GM12878 (cell line): ENCODE results near the gene DNAJB4. TPM values are rescaled to one million over a fixed set of nuclear protein-coding genes. Genes with fewer than 3 reads are reported as not detected.

ENCODE experiments used
- ATAC-seq: fragments of 200-7000 bp; cut with Tn5 transposase; 3 replicates; pipeline ENCODE4 v1.9.1; 2020; ENCODE audit warnings: mild to moderate bottlenecking, moderate library complexity
- BruUV-seq: library from RNA; stranded (reverse); fragments of 400-500 nt; replicated peaks from 2 replicates; lab custom pipeline; 2021; lab: Mats Ljungman, UMichigan
- CTCF ChIA-PET: fragments of 300-600 bp; sonication (Branson Sonifier 250); formaldehyde crosslinking; extraction: SDS; loops from one replicate; lab custom pipeline; 2021; ENCODE audit warnings: inconsistent platforms; lab: Yijun Ruan, JAX
- POLR2A ChIA-PET: fragments of 350-600 bp; formaldehyde crosslinking; extraction: SDS; loops from one replicate; lab custom pipeline; 2021; ENCODE audit warnings: inconsistent platforms; lab: Charles Lee
- RAD21 ChIA-PET: fragments of 300-600 bp; sonication (Branson Sonifier 250); formaldehyde crosslinking; loops from one replicate; lab custom pipeline; 2023; ENCODE audit warnings: antibody characterized with exemption; ENCODE audit not compliant: unreplicated experiment; lab: Charles Lee
- SMC1A ChIA-PET: fragments of 300-600 bp; sonication (Branson Sonifier 250); formaldehyde crosslinking; loops from one replicate; lab custom pipeline; 2023; ENCODE audit not compliant: unreplicated experiment, uncharacterized antibody; lab: Charles Lee
- DNase-seq: peaks from one replicate; pipeline ENCODE4 v3.0.0-alpha.2; 2011; ENCODE audit warnings: low read depth, low spot score
- FAIRE-seq: peaks from 3 replicates; lab custom pipeline; 2011; peaks lifted over from hg19 to GRCh38; lab: Jason Lieb, UNC
- H2AFZ ChIP-seq: 2 replicates; pipeline ENCODE4 v1.6.0; 2011; ENCODE audit warnings: low read depth, low read length, control low read depth; ENCODE audit not compliant: control insufficient read depth
- H3K27ac ChIP-seq: 2 replicates; pipeline ENCODE4 v1.5.1; 2011; ENCODE audit warnings: control low read depth; ENCODE audit not compliant: control insufficient read depth, insufficient read depth
- H3K27me3 ChIP-seq, 2 experiments: replicated peaks in 1 of 2; 2 replicates each; pipeline versions ENCODE4 v1.6.0 to v1.6.1; 2011; ENCODE audit warnings: low read length in 1 of 2; ENCODE audit not compliant: control insufficient read depth in 2 of 2, insufficient read depth in 2 of 2
- H3K36me3 ChIP-seq, 2 experiments: 2 replicates each; pipeline ENCODE4 v1.5.1; 2011; ENCODE audit warnings: low read length in 1 of 2; ENCODE audit not compliant: control insufficient read depth in 2 of 2, insufficient read depth in 2 of 2
- H3K4me1 ChIP-seq: 2 replicates; pipeline ENCODE4 v1.6.1; 2011; ENCODE audit warnings: mild to moderate bottlenecking, low read length, moderate library complexity, mixed read lengths; ENCODE audit not compliant: control insufficient read depth, insufficient read depth
- H3K4me2 ChIP-seq: 2 replicates; pipeline ENCODE4 v1.6.0; 2011; ENCODE audit warnings: control low read depth; ENCODE audit not compliant: control insufficient read depth, insufficient read depth
- H3K4me3 ChIP-seq: fragments of 200-600 bp; sonication (generic); 2 replicates; pipeline ENCODE4 v1.5.1; 2016
- H3K79me2 ChIP-seq: 2 replicates; pipeline ENCODE4 v1.6.0; 2011; ENCODE audit warnings: low read length; ENCODE audit not compliant: control insufficient read depth, insufficient read depth
- H3K9ac ChIP-seq: 2 replicates; pipeline ENCODE4 v1.8.0; 2011; ENCODE audit warnings: low read length, control low read depth, mixed read lengths; ENCODE audit not compliant: control insufficient read depth, insufficient read depth
- H3K9me3 ChIP-seq: replicated peaks from 3 replicates; pipeline ENCODE4 v1.5.1; 2011; ENCODE audit warnings: mild to moderate bottlenecking, low read length; ENCODE audit not compliant: control insufficient read depth, insufficient read depth
- H4K20me1 ChIP-seq: 2 replicates; pipeline ENCODE4 v1.6.0; 2011; ENCODE audit not compliant: control insufficient read depth, insufficient read depth
- ATF7 ChIP-seq: fragments of 450-650 bp; IDR thresholded peaks from 2 replicates; pipeline ENCODE4 v1.6.1; 2016; ENCODE audit warnings: low read depth, mild to moderate bottlenecking
- EGR1 ChIP-seq, 2 experiments: IDR thresholded peaks; 1 replicate in 1 of 2; 2 replicates in 1 of 2; pipeline ENCODE4 v1.6.1; 2011 to 2012; ENCODE audit warnings: low read depth in 2 of 2, low read length in 2 of 2, borderline replicate concordance in 1 of 2, mild to moderate bottlenecking in 1 of 2, moderate library complexity in 1 of 2
- IRF4 ChIP-seq: IDR thresholded peaks from 2 replicates; pipeline ENCODE4 v1.6.1; 2011; ENCODE audit warnings: low read depth, low read length
- KAT2A ChIP-seq: conservative IDR thresholded peaks from 2 replicates; pipeline ENCODE4 v1.6.1; 2011; ENCODE audit warnings: low read depth, low read length; ENCODE audit not compliant: control insufficient read depth
- LARP7 ChIP-seq: fragments of 450-650 bp; IDR thresholded peaks from 2 replicates; pipeline ENCODE4 v1.6.1; 2017; ENCODE audit warnings: mild to moderate bottlenecking
- NFYA ChIP-seq: IDR thresholded peaks from 2 replicates; pipeline ENCODE4 v1.6.1; 2011; ENCODE audit warnings: low read depth, mild to moderate bottlenecking, low read length, improper control_type of control experiment, borderline replicate concordance
- NR2C2 ChIP-seq: IDR thresholded peaks from 2 replicates; pipeline ENCODE4 v1.6.1; 2011; ENCODE audit warnings: borderline replicate concordance, low read depth; ENCODE audit not compliant: control insufficient read depth, insufficient read length
- RUNX3 ChIP-seq: IDR thresholded peaks from 2 replicates; pipeline ENCODE4 v1.6.1; 2012; ENCODE audit warnings: low read length, inconsistent platforms
- SUPT20H ChIP-seq: IDR thresholded peaks from 2 replicates; pipeline ENCODE4 v1.6.1; 2011; ENCODE audit warnings: low read depth, mild to moderate bottlenecking, low read length, moderate library complexity, borderline replicate concordance; ENCODE audit not compliant: control insufficient read depth
- TARDBP ChIP-seq: IDR thresholded peaks from 2 replicates; pipeline ENCODE4 v1.6.1; 2016; ENCODE audit warnings: borderline replicate concordance
- WRNIP1 ChIP-seq: IDR thresholded peaks from 2 replicates; pipeline ENCODE4 v1.6.1; 2011; ENCODE audit warnings: low read depth, low read length, improper control_type of control experiment, borderline replicate concordance
- WGBS: methylation state at CpG from one replicate; pipeline ENCODE4 v1.1.6; 2016; ENCODE audit warnings: low lambda C conversion rate; ENCODE audit not compliant: insufficient replicate concordance, insufficient coverage; ENCODE audit errors: missing lambda C conversion rate; 5-methylcytosine and 5-hydroxymethylcytosine counted together
- in situ Hi-C: fragments of 300-500 bp; cut with MboI; formaldehyde crosslinking; loops from 9 replicates; pipeline ENCODE4 v1.14.3; 2018; ENCODE audit warnings: mixed read lengths
- intact Hi-C: fragments of 100-400 bp; cut with micrococcal nuclease; formaldehyde crosslinking; loops from one replicate; pipeline ENCODE4 v1.14.2; 2022; ENCODE audit not compliant: unreplicated experiment
- polyA plus RNA-seq, 11 experiments: library from polyadenylated mRNA; depleted of rRNA in 4 of 11; unstranded in 6 of 11; stranded (reverse) in 5 of 11; fragments of >200 nt; fragmentation: Nextera tagmentation in 4 of 11; fragmentation: Illumina TruSeq in 1 of 11; extraction: Ambion mirVana in 4 of 11; extraction: Trizol in 1 of 11; gene quantifications; 1 replicate in 1 of 11; 2 replicates in 10 of 11; pipeline versions ENCODE4 v1.2.1 to v1.2.3, GENCODE V29; 2011 to 2016; ENCODE audit warnings: inconsistent platforms in 2 of 11, missing spikeins in 2 of 11, low read depth in 1 of 11
- total RNA-seq, 4 experiments: library from RNA; depleted of rRNA in 3 of 4; stranded (reverse); fragments of >200 nt in 3 of 4; fragmentation: Illumina TruSeq in 1 of 4; extraction: Trizol in 1 of 4; gene quantifications; 2 replicates each; pipeline versions ENCODE4 v1.2.1 to v1.2.3, GENCODE V29; 2013 to 2021
- TF ChIP-seq, protein P1 (sequence below): fragments of 450-650 bp; IDR thresholded peaks from 2 replicates; pipeline ENCODE4 v1.6.1; 2017; ENCODE audit warnings: mild to moderate bottlenecking, moderate library complexity

The DNAJB4 gene
- total and polyA plus RNA-seq, 10 of the 15 experiments (the other 5 are each of a cell fraction or from before 2014, with no cell fraction given), result 3.8 to 10.5 (median 6.6) TPM

DNA sequence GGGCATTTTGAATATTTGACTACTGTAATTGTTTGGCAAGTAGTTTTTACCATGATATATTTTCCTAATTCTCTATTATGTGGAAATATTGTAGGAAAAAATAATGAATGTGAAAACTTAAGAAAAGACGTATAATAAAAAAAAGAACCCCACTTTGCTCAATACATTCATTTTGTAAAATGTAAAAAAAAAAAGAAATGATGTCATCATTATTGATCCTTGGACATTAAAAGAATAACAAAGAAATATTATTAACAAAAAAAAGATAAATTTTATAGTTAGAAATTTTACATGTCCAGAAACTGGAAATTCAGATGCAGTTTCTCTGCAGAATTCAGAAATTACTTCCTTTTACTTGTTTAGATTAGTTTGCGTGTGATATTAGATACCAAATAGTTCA, 46.3 kb downstream of the DNAJB4 start:
- H3K4me3 ChIP-seq, result no peak overlapping the region
- H3K36me3 ChIP-seq, result no peaks in the 10 kb centered on the region
- H3K4me2 ChIP-seq, result no peak overlapping the region
- ChIA-PET CTCF (no interaction called here), SMC1A (no interaction called here), RAD21 (no interaction called here), POLR2A (no interaction called here)
- H3K27ac ChIP-seq, result no peak overlapping the region
- in situ Hi-C loops (no loop called here), intact Hi-C loops (no loop called here)
- WGBS, result 96% methylated on average over 2 of the region's 2 CpGs
- peaks cover 3 to 7% of the 10 kb centered on the region in 2 experiments for H3K27me3 ChIP-seq
- H3K4me1 ChIP-seq, result no peaks in the 10 kb centered on the region; the same call in 1 of the 2 replicates
- DNase-seq, result no peak
- ATAC-seq, result no peak
- H3K9me3 ChIP-seq, result no peaks in the 10 kb centered on the region; the same call in 2 of the 3 replicates
- BruUV-seq, result no TSS peak
- TF ChIP-seq RUNX3 (no peak), ATF7 (peak; percentile 64; the same call in 1 of the 2 replicates)
- H4K20me1 ChIP-seq, result no peaks in the 10 kb centered on the region; the same call in 1 of the 2 replicates
- H3K79me2 ChIP-seq, result no peaks in the 10 kb centered on the region
- no peak overlapping the region for H2AFZ ChIP-seq
- FAIRE-seq, result no peak
- H3K9ac ChIP-seq, result no peak overlapping the region

DNA sequence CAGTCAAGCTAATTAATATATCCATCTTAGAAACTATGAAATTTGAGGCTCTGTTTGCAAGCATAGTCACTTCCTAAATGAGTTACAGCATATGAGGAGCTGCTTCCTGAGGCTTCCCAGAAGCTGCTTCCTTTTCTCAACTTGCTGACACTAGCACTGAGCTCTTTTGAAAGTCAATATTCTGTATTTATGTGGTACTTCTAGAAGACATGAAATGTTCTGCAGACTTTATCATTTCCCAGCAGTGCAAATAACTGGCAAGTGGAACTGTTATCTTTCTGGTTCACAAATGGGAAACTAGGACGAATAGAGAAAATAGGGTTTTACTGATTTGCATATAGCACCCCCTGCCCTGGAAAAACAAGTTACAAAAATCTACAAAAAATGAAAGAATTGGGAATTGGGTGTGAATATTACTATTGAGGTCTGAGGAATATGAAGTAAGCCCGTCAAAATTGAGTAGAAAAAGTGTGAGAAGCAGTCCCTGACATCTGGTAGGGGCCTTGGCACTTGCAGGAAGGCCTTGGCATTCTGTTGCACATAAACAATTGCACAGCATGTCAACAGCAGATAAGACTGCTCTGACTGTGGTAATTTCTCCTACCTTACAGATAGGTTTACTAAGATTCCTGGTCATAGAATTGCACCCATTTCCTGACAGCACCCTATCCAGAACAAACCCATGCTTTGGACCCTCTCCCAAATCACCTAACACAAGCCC, 48.1 kb downstream of the DNAJB4 start:
- RAD21 ChIA-PET, result no interaction called here
- no peaks in the 10 kb centered on the region for H3K4me1 ChIP-seq
- H3K27ac ChIP-seq, result no peak overlapping the region
- ATAC-seq, result no peak
- BruUV-seq, result no TSS peak
- no peaks in the 10 kb centered on the region; the same call in 2 of the 3 replicates for H3K9me3 ChIP-seq
- no peaks in the 10 kb centered on the region; a peak in 1 of 4 replicates for H3K27me3 ChIP-seq
- in situ Hi-C loops (no loop called here), intact Hi-C loops (no loop called here)
- H3K4me2 ChIP-seq, result no peak overlapping the region
- CTCF ChIA-PET, result no interaction called here
- H4K20me1 ChIP-seq, result no peaks in the 10 kb centered on the region
- DNase-seq, result no peak
- WGBS, result 50% methylated on average over 2 of the region's 2 CpGs
- no peaks in the 10 kb centered on the region for H3K79me2 ChIP-seq
- no peaks in the 10 kb centered on the region for H3K36me3 ChIP-seq
- no peak overlapping the region for H2AFZ ChIP-seq
- SMC1A ChIA-PET, result no interaction called here
- H3K4me3 ChIP-seq, result no peak overlapping the region
- no peak for FAIRE-seq
- POLR2A ChIA-PET, result no interaction called here
- H3K9ac ChIP-seq, result no peak overlapping the region
- TF ChIP-seq KAT2A (no peak), NFYA (no peak), EGR1 (IDR thresholded peaks at IDR 0.05; ENCODE audit: borderline replicate concordance in 1 of 2, low read depth in 2 of 2, low read length in 2 of 2) (no peak), LARP7 (no peak), SUPT20H (no peak), TARDBP (no peak), NR2C2 (no peak), IRF4 (no peak), WRNIP1 (no peak)
- TF ChIP-seq, protein P1, sequence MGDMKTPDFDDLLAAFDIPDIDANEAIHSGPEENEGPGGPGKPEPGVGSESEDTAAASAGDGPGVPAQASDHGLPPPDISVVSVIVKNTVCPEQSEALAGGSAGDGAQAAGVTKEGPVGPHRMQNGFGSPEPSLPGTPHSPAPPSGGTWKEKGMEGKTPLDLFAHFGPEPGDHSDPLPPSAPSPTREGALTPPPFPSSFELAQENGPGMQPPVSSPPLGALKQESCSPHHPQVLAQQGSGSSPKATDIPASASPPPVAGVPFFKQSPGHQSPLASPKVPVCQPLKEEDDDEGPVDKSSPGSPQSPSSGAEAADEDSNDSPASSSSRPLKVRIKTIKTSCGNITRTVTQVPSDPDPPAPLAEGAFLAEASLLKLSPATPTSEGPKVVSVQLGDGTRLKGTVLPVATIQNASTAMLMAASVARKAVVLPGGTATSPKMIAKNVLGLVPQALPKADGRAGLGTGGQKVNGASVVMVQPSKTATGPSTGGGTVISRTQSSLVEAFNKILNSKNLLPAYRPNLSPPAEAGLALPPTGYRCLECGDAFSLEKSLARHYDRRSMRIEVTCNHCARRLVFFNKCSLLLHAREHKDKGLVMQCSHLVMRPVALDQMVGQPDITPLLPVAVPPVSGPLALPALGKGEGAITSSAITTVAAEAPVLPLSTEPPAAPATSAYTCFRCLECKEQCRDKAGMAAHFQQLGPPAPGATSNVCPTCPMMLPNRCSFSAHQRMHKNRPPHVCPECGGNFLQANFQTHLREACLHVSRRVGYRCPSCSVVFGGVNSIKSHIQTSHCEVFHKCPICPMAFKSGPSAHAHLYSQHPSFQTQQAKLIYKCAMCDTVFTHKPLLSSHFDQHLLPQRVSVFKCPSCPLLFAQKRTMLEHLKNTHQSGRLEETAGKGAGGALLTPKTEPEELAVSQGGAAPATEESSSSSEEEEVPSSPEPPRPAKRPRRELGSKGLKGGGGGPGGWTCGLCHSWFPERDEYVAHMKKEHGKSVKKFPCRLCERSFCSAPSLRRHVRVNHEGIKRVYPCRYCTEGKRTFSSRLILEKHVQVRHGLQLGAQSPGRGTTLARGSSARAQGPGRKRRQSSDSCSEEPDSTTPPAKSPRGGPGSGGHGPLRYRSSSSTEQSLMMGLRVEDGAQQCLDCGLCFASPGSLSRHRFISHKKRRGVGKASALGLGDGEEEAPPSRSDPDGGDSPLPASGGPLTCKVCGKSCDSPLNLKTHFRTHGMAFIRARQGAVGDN, result no peak
